ENCODE results near the gene PPP1R12B. TPM values are rescaled to one million over a fixed set of nuclear protein-coding genes. Genes with fewer than 3 reads are reported as not detected.
"Not testable (repeated sequence)": the region's sequence is repeated elsewhere in the genome, so short reads cannot be mapped to it uniquely, and the experiment has no call there.

Gene PPP1R12B
- total RNA-seq, 2 donors from 2014 or later, result 18.2 to 33.0 TPM

- TF ChIP-seq POLR2A (IDR thresholded peaks at IDR 0.05) (no peak), CTCF (IDR thresholded peaks at IDR 0.05) (no peak)
- Histone ChIP-seq H3K9me3 (no peaks in the 10 kb centered on the region), H3K4me3 (no peak overlapping the region), H3K36me3 (replicated peaks in 1 of 2; ENCODE audit: insufficient read depth in 1 of 2, low read depth in 2 of 2) (no peaks in the 10 kb centered on the region), H3K27me3 (no peaks in the 10 kb centered on the region), H3K4me1 (peaks cover 9% of the 10 kb centered on the region), H3K27ac (no peak overlapping the region)
- 76 to 81% methylated on average over 7 of the region's 7 CpGs for WGBS, 2 donors
- intact Hi-C loops (cut with DNase I), result no loop called here
- DNase-seq (no peak), ATAC-seq (no peak)
These were observed 275.7 kb downstream of the PPP1R12B start for GRCh38 chr1:202624088-202624780.

- WGBS, 2 donors, result 54 to 81% methylated on average over 1 of the region's 1 CpG
- Histone ChIP-seq H3K27me3 (no peaks in the 10 kb centered on the region), H3K9me3 (no peaks in the 10 kb centered on the region), H3K4me1 (peaks cover 4% of the 10 kb centered on the region), H3K4me3 (no peak overlapping the region), H3K36me3 (replicated peaks in 1 of 2; ENCODE audit: insufficient read depth in 1 of 2, low read depth in 2 of 2) (no peaks in the 10 kb centered on the region), H3K27ac (no peak overlapping the region)
- ATAC-seq (no peak), DNase-seq (no peak)
- intact Hi-C loops (cut with DNase I), result no loop called here
- TF ChIP-seq POLR2A (IDR thresholded peaks at IDR 0.05), result no peak
- TF ChIP-seq CTCF (IDR thresholded peaks at IDR 0.05), result no peak
These were observed 276.2 kb downstream of the PPP1R12B start for GRCh38 chr1:202624781-202625108.

GRCh38 chr1:202625416-202626360 is 277.2 kb downstream of the PPP1R12B start:
- no peak overlapping the region for H3K4me3 ChIP-seq
- H3K4me1 ChIP-seq, result peaks cover 3% of the 10 kb centered on the region
- H3K9me3 ChIP-seq, result no peaks in the 10 kb centered on the region
- ATAC-seq (peak; percentile 85), DNase-seq (peak; percentile 67 to 72 (median 68))
- no peak overlapping the region for H3K27ac ChIP-seq
- H3K27me3 ChIP-seq, result no peaks in the 10 kb centered on the region
- TF ChIP-seq POLR2A (IDR thresholded peaks at IDR 0.05) (no peak), CTCF (IDR thresholded peaks at IDR 0.05) (peak; percentile 36 to 64 (median 61))
- no peaks in the 10 kb centered on the region for H3K36me3 ChIP-seq (replicated peaks in 1 of 2; ENCODE audit: insufficient read depth in 1 of 2, low read depth in 2 of 2)
- 30 to 36% methylated on average over 19 to 27 of the region's 28 CpGs for WGBS, 2 donors
- intact Hi-C loops (cut with DNase I), result no loop called here

- H3K27ac ChIP-seq; intact Hi-C loops (cut with DNase I); H3K4me1 ChIP-seq; H3K4me3 ChIP-seq; H3K27me3 ChIP-seq; H3K36me3 ChIP-seq (replicated peaks in 1 of 2; ENCODE audit: insufficient read depth in 1 of 2, low read depth in 2 of 2); ATAC-seq; H3K9me3 ChIP-seq: not testable (repeated sequence)
- 48 to 53% methylated on average over 7 of the region's 7 CpGs for WGBS, 2 donors
- peak in 1 of 4 donors; percentile 25 for DNase-seq
These were observed 278.5 kb downstream of the PPP1R12B start for GRCh38 chr1:202627036-202627435.

- intact Hi-C loops (cut with DNase I), result no loop called here
These were observed 279.5 kb downstream of the PPP1R12B start for GRCh38 chr1:202627841-202628565.

More at GRCh38 chr1:202627841-202628565, 279.5 kb downstream of the PPP1R12B start:
- DNase-seq, result no peak
- ATAC-seq, result no peak
- WGBS, 2 donors, result 69 to 76% methylated on average over 5 to 13 of the region's 13 CpGs
- H3K9me3 ChIP-seq, result no peaks in the 10 kb centered on the region
- no peak for TF ChIP-seq POLR2A (IDR thresholded peaks at IDR 0.05)
- TF ChIP-seq CTCF (IDR thresholded peaks at IDR 0.05), result no peak
- no peaks in the 10 kb centered on the region for H3K36me3 ChIP-seq (replicated peaks in 1 of 2; ENCODE audit: insufficient read depth in 1 of 2, low read depth in 2 of 2)
- H3K4me3 ChIP-seq, result no peak overlapping the region
- no peak overlapping the region for H3K27ac ChIP-seq
- H3K4me1 ChIP-seq, result peaks cover 3% of the 10 kb centered on the region
- H3K27me3 ChIP-seq, result no peaks in the 10 kb centered on the region

Measured in body of pancreas (tissue), 4 donors.